IPS DF 4.7 (cell line): ENCODE measurements around the gene PRR16.
A peak's percentile ranks its signal among the peaks of the same experiment; 100 is the strongest.

ENCODE experiments used
- DNase-seq: peaks from one replicate; pipeline ENCODE4 v3.0.0-alpha.2; 2013; ENCODE audit warnings: low spot score; ENCODE audit errors: extremely low read depth

Gene PRR16

GRCh38 chr5:120512791-120513650 lies 48.9 kb downstream of the PRR16 start:
- no peak for DNase-seq

DNA sequence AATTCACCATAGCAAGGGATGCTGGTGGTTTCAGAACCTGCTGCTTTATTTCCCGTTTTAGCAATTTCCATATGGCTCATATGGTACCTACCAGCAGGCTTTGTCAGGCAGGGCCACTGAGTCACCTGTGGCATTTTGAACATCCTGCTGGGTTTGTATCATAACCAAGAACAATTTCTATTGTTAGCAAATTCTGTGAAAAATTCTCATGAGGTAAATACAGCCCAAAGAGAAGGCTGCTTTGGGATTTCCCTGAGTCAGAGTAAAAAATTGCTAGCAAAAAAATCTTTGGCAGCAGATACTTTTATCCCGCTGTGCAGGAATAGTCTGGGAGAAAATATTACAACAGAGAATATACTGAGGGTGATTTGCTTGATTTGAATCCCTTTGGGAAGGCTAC lies 52.7 kb downstream of the PRR16 start:
- no peak for DNase-seq

GRCh38 chr5:120517607-120518252 lies 53.6 kb downstream of the PRR16 start:
- DNase-seq, result no peak

GRCh38 chr5:120518581-120518980 lies 54.5 kb downstream of the PRR16 start:
- no peak for DNase-seq

DNA sequence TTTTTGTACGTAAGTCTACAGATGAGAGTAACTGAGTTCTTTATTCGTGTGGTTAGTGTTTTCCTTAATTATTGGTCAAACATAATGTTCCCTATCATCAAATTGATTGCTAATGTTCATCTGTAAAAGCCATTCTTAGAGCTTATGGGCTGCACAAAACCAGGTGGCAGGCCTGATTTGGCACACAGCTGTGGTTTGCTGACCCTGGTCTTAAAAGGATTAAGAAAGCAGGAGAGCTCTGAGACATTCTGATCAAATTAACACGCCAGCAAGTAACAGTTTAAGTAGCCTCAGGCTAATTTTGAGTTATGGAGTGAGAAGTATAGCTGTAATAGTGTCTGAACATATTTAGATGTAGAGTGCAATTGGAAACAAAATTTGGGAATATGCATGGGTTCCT lies 63.2 kb downstream of the PRR16 start:
- no peak for DNase-seq

- DNase-seq, result no peak
Observed at GRCh38 chr5:120528609-120529008, 64.5 kb downstream of the PRR16 start.

- no peak for DNase-seq
Observed at GRCh38 chr5:120529386-120529785, 65.3 kb downstream of the PRR16 start.

- no peak for DNase-seq
Observed at GRCh38 chr5:120531215-120531614, 67.1 kb downstream of the PRR16 start.

- peak; percentile 41 for DNase-seq
Observed at GRCh38 chr5:120532835-120533234, 68.7 kb downstream of the PRR16 start.

GRCh38 chr5:120533581-120533980 lies 69.5 kb downstream of the PRR16 start:
- no peak for DNase-seq

DNA sequence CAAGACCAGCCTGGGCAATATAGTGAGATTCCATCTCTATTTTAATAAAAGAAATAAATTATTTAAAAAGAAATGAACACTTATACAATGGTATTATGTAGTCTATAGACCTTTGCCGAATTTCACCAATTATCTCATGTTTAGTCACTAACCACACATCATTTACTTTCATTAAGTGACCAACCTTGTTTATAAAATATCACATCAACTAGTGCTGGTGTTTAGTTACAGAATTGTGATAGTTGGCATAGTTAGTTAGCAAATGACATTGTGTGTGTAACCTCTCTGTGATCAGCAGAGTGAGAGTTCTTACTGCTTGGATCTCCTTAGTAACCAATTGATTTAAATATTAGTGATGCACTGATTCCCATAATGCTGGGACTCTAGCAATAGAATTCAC lies 71.8 kb downstream of the PRR16 start:
- DNase-seq, result no peak

GRCh38 chr5:120538149-120538548 lies 74.0 kb downstream of the PRR16 start:
- no peak for DNase-seq

- no peak for DNase-seq
Observed at GRCh38 chr5:120538644-120539043, 74.5 kb downstream of the PRR16 start.

DNA sequence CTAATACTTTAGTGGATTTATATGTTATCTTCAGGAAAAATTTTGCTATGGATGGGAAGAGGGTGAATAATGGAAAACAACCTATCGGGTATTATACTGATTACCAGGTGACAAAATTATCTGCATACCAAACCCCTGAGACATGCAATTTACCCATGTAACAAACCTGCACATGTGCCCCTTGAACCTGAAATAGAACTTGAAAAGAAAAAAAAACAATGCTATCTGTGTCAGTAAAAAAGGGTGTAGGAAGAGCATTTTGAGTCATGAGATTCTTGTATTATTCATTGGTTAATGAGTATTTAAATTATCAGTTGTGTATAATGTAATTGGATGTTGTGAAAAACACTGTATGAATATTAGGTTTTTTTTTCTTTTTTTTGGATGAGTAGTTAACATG lies 75.4 kb downstream of the PRR16 start:
- no peak for DNase-seq

DNA sequence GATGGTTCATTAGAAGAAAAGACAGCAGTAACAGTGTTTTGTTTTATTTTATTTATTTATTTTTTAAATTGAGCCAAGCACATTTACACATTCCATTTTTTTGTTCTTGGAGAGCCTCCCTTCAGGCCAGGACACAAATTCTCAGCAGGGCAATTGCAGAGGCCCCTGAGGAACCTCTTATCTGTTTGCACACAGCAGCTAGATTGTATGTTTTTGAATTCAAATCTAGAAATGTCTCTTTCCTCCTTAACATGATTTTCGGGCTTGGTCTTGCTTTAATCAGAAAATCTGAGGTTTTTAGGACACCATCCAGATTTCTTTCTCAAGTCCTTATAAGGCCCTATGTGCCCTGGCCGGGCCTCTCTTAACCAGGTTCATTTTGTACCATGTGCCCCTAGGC lies 76.0 kb downstream of the PRR16 start:
- no peak for DNase-seq

DNA sequence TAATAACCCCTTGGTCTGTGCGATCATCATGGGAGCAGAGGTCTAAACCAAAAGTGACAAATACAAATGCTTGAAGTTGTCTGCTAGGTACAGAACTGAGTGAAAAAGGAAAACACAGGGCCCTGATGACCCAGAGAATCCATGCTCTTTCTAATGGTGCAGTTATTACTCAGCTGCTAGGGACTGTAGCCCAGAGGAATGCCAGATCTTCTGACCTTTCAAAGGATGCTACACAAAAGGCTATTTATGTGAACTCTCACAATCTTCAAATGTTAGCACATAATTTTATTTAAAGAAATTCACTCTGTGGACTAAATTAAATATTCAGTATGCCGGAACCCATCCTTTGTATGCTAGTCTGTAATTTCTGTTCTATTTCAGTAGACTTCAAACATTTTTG lies 79.9 kb downstream of the PRR16 start:
- no peak for DNase-seq

- no peak for DNase-seq
Observed at GRCh38 chr5:120545007-120545406, 80.9 kb downstream of the PRR16 start.

- no peak for DNase-seq
Observed at GRCh38 chr5:120545951-120546350, 81.9 kb downstream of the PRR16 start.

DNA sequence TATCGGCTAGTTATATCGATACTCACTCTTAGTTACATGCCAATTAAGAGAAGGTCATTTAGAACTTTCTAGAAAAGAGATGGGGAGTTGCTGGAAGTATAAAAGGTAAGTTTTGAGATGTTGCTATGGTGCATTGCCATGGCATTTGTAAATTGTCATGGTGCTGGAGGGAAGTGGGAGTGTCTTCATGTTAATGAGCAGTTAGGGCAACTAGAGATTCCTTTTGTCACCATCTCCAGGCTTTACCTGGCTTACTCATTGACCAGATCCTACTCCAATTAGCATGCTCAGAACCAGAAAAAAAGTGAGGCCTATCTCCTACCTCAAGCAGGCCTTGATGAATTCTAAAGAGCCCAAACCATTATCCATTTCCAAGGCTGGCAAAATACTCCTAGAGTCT lies 82.8 kb downstream of the PRR16 start:
- no peak for DNase-seq

DNA sequence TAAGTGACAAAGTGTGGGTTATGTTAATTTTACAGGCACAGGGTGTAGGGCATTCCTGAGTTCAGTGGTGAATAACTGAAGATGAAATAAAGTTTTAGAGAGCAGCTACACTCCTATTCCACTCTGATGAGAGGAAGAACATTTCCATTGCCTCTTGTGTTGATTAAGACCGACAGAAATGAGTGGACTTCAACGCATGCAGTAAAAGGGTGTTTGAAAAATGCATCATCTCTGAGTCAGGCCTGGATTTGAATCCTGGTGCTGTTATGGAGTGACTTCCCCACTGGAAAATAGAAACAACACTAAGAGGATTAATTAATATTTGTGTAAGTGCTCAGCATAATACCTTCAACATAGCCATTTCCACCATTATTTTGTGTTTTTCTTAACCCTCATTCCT lies 86.3 kb downstream of the PRR16 start:
- DNase-seq, result no peak

DNA sequence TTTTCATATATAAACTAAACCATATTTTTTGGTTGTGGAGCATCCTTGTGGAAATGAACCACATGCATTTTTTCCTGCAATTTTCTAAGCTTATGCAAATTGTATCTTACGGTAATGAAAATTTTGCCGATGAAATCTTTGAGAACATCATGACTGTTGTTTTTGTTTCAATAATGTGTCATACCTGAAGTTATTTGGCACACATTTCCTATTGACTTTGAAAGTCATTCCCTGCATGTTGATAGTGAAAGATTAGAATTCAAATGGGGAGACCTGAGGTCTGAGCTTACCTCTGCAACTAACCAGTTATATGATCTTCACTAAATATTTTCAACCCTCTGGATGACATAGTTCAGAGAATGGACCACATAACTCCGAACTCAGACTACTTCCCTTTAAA lies 88.5 kb downstream of the PRR16 start:
- no peak for DNase-seq

DNA sequence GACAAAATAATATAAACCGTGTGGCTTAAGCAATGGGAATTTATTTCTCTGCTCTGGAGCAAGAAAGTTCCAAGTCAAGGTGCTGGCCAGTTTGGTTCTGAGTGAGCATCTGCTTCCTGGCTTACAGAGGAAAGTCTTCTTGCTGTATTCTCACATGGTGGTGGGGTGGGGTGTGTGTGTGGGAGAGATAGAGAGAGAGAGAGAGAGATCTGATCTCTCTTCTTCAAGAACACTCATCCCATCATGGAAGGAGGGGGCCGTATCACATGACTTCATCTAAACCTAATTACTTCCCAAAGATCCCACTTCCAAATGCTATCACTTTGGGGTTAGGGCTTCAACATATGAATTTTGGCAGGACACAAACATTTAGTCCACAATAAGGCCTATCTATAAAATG lies 91.2 kb downstream of the PRR16 start:
- DNase-seq, result no peak

DNA sequence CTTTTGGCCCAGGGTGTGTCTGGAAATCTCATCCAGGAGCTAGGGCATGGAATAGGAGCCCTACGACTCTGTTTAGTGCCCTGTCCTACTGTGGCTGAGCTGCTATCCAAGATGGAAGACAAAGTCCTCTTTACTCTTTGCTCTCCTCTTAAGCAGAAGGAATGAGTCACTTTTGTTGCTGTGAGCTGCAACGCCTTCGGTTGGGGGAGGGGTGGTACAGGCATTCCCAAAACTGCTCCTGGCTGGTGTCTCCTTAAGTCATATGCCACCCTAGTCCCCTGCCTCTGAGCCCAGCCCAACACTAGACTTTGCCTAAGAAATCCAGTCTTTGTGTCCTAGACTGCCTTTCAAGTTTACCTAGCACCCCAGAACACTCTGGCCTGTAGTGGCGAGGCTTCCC lies 99.9 kb downstream of the PRR16 start:
- DNase-seq, result no peak
